ENCODE results near the gene CNTNAP2.

The CNTNAP2 gene

GRCh38 chr7:146831875-146832274 is 715.3 kb downstream of the CNTNAP2 start:
- Histone ChIP-seq H3K4me1 (ENCODE audit: low read depth, poor library complexity, severe bottlenecking) (no peaks in the 10 kb centered on the region), H3K4me3 (IDR thresholded peaks at IDR 0.05; ENCODE audit: insufficient read depth, low read depth, low read length) (no peak overlapping the region), H3K27ac (no peak overlapping the region), H3K27me3 (ENCODE audit: insufficient read depth, low read depth) (no peaks in the 10 kb centered on the region), H4K20me1 (ENCODE audit: insufficient read depth) (no peaks in the 10 kb centered on the region), H3K9ac (no peak overlapping the region), H3K4me2 (no peak overlapping the region), H3K36me3 (ENCODE audit: insufficient read depth) (no peaks in the 10 kb centered on the region), H2AFZ (ENCODE audit: low read depth) (no peak overlapping the region), H3K79me2 (ENCODE audit: insufficient read depth, low read depth) (no peaks in the 10 kb centered on the region)
- no peak for TF ChIP-seq CTCF (conservative IDR thresholded peaks at IDR 0.05; ENCODE audit: low read depth, low read length)

- no peaks in the 10 kb centered on the region for H4K20me1 ChIP-seq (ENCODE audit: insufficient read depth)
- no peak overlapping the region for H3K4me3 ChIP-seq (IDR thresholded peaks at IDR 0.05; ENCODE audit: insufficient read depth, low read depth, low read length)
- no peak overlapping the region for H3K27ac ChIP-seq
- H2AFZ ChIP-seq (ENCODE audit: low read depth), result no peak overlapping the region
- H3K27me3 ChIP-seq (ENCODE audit: insufficient read depth, low read depth), result no peaks in the 10 kb centered on the region
- H3K36me3 ChIP-seq (ENCODE audit: insufficient read depth), result no peaks in the 10 kb centered on the region
- no peak for TF ChIP-seq CTCF (conservative IDR thresholded peaks at IDR 0.05; ENCODE audit: low read depth, low read length)
- H3K4me2 ChIP-seq, result no peak overlapping the region
- H3K9ac ChIP-seq, result no peak overlapping the region
- no peaks in the 10 kb centered on the region for H3K79me2 ChIP-seq (ENCODE audit: insufficient read depth, low read depth)
- no peaks in the 10 kb centered on the region for H3K4me1 ChIP-seq (ENCODE audit: low read depth, poor library complexity, severe bottlenecking)
These were observed 727.8 kb downstream of the CNTNAP2 start for GRCh38 chr7:146844405-146844804.

- no peaks in the 10 kb centered on the region for H3K4me1 ChIP-seq (ENCODE audit: low read depth, poor library complexity, severe bottlenecking)
- no peak overlapping the region for H3K27ac ChIP-seq
- H4K20me1 ChIP-seq (ENCODE audit: insufficient read depth), result no peaks in the 10 kb centered on the region
- H3K36me3 ChIP-seq (ENCODE audit: insufficient read depth), result no peaks in the 10 kb centered on the region
- H3K27me3 ChIP-seq (ENCODE audit: insufficient read depth, low read depth), result no peaks in the 10 kb centered on the region
- H2AFZ ChIP-seq (ENCODE audit: low read depth), result no peak overlapping the region
- H3K4me2 ChIP-seq, result no peak overlapping the region
- no peak for TF ChIP-seq CTCF (conservative IDR thresholded peaks at IDR 0.05; ENCODE audit: low read depth, low read length)
- H3K4me3 ChIP-seq (IDR thresholded peaks at IDR 0.05; ENCODE audit: insufficient read depth, low read depth, low read length), result no peak overlapping the region
- H3K79me2 ChIP-seq (ENCODE audit: insufficient read depth, low read depth), result no peaks in the 10 kb centered on the region
- H3K9ac ChIP-seq, result no peak overlapping the region
These were observed 742.1 kb downstream of the CNTNAP2 start for GRCh38 chr7:146858690-146859089.

- Histone ChIP-seq H3K27ac (no peak overlapping the region), H3K9ac (no peak overlapping the region)
These were observed 745.1 kb downstream of the CNTNAP2 start for GRCh38 chr7:146861701-146862100.

More at GRCh38 chr7:146861701-146862100, 745.1 kb downstream of the CNTNAP2 start:
- Histone ChIP-seq H3K4me2 (no peak overlapping the region), H3K27me3 (ENCODE audit: insufficient read depth, low read depth) (no peaks in the 10 kb centered on the region), H3K79me2 (ENCODE audit: insufficient read depth, low read depth) (no peaks in the 10 kb centered on the region), H3K4me1 (ENCODE audit: low read depth, poor library complexity, severe bottlenecking) (no peaks in the 10 kb centered on the region), H4K20me1 (ENCODE audit: insufficient read depth) (no peaks in the 10 kb centered on the region), H3K4me3 (IDR thresholded peaks at IDR 0.05; ENCODE audit: insufficient read depth, low read depth, low read length) (no peak overlapping the region), H2AFZ (ENCODE audit: low read depth) (no peak overlapping the region), H3K36me3 (ENCODE audit: insufficient read depth) (no peaks in the 10 kb centered on the region)
- no peak for TF ChIP-seq CTCF (conservative IDR thresholded peaks at IDR 0.05; ENCODE audit: low read depth, low read length)

Data from KMS-11 (cell line).